Measurements from ENCODE around the gene LGI4.
"Not testable (repeated sequence)": the region's sequence is repeated elsewhere in the genome, so short reads cannot be mapped to it uniquely, and the experiment has no call there.

Gene LGI4

DNA sequence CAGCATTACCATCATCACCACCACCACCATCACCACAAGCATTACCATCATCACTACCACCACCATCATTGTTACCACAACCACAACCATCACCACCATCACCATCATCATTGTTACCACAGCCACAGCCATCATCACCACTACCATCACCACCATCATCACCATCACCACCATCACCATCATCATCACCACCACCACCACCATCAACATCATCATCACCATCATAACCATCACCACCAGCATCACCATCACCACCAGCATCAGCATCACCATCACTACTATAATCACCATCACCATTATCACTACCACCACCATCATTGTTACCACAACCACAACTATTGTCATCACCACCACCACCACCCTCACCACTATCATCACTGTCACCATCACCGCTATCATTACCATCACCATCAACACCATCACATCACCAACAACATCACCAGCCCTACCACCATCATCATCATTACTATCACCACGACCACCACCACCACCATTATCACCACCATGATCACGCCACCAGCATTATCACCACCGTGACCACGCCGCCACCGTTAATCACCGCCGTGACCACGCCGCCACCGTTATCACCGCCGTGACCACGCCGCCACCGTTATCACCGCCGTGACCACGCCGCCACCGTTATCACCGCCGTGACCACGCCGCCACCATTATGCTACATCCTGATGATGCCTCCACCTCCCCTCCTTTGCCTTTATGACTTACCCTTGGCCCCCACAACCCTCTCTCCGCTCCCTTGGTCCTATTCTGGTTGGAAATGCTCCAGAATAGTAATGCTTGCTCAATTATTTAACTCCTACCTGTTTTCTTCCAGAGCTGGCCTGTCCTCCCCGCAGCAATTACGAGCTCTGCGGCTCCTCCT is 29.2 kb downstream of the LGI4 start:
- no peak overlapping the region for H3K27ac ChIP-seq
- no peak overlapping the region for H3K9ac ChIP-seq
- no peak overlapping the region for H3K4me3 ChIP-seq (IDR thresholded peaks at IDR 0.05; ENCODE audit: insufficient read depth, low read depth, low read length)
- H3K27me3 ChIP-seq (ENCODE audit: insufficient read depth, low read depth), result peaks cover 12% of the 10 kb centered on the region; the same call in 1 of the 2 replicates
- TF ChIP-seq, protein P1, sequence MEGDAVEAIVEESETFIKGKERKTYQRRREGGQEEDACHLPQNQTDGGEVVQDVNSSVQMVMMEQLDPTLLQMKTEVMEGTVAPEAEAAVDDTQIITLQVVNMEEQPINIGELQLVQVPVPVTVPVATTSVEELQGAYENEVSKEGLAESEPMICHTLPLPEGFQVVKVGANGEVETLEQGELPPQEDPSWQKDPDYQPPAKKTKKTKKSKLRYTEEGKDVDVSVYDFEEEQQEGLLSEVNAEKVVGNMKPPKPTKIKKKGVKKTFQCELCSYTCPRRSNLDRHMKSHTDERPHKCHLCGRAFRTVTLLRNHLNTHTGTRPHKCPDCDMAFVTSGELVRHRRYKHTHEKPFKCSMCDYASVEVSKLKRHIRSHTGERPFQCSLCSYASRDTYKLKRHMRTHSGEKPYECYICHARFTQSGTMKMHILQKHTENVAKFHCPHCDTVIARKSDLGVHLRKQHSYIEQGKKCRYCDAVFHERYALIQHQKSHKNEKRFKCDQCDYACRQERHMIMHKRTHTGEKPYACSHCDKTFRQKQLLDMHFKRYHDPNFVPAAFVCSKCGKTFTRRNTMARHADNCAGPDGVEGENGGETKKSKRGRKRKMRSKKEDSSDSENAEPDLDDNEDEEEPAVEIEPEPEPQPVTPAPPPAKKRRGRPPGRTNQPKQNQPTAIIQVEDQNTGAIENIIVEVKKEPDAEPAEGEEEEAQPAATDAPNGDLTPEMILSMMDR (conservative IDR thresholded peaks at IDR 0.05; ENCODE audit: low read depth, low read length), result no peak
- no peak overlapping the region for H3K4me2 ChIP-seq
- no peak overlapping the region for H2AFZ ChIP-seq (ENCODE audit: low read depth)
- no peaks in the 10 kb centered on the region for H3K4me1 ChIP-seq (ENCODE audit: low read depth, poor library complexity, severe bottlenecking)
- H3K79me2 ChIP-seq (ENCODE audit: insufficient read depth, low read depth), result no peaks in the 10 kb centered on the region
- H4K20me1 ChIP-seq (ENCODE audit: insufficient read depth), result no peaks in the 10 kb centered on the region
- no peaks in the 10 kb centered on the region for H3K36me3 ChIP-seq (ENCODE audit: insufficient read depth)

DNA sequence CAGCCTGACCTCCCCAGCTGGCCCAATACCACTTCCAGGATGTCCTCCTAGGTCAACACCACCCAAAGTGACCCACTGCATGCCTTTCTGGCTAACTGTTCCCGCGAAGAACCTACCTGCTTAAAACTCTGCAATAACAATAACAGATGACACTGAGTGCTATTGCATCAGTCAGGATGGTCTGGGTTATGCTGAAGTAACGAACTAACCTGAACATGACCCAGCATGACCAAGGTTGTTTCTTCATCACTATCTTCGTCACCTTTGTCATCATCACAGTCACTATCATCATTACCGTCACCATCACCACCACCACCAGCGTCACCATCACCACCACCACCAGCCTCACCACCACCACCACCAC is 29.8 kb downstream of the LGI4 start:
- H3K4me3 ChIP-seq (IDR thresholded peaks at IDR 0.05; ENCODE audit: insufficient read depth, low read depth, low read length), result no peak overlapping the region
- peaks cover 11% of the 10 kb centered on the region; the same call in 1 of the 2 replicates for H3K27me3 ChIP-seq (ENCODE audit: insufficient read depth, low read depth)
- TF ChIP-seq, protein P1 (conservative IDR thresholded peaks at IDR 0.05; ENCODE audit: low read depth, low read length), result no peak
- H3K36me3 ChIP-seq (ENCODE audit: insufficient read depth), result no peaks in the 10 kb centered on the region
- no peak overlapping the region for H3K27ac ChIP-seq
- no peaks in the 10 kb centered on the region for H4K20me1 ChIP-seq (ENCODE audit: insufficient read depth)
- no peaks in the 10 kb centered on the region for H3K79me2 ChIP-seq (ENCODE audit: insufficient read depth, low read depth)
- H3K4me2 ChIP-seq, result no peak overlapping the region
- no peak overlapping the region for H3K9ac ChIP-seq
- H2AFZ ChIP-seq (ENCODE audit: low read depth), result no peak overlapping the region
- H3K4me1 ChIP-seq (ENCODE audit: low read depth, poor library complexity, severe bottlenecking), result no peaks in the 10 kb centered on the region

DNA sequence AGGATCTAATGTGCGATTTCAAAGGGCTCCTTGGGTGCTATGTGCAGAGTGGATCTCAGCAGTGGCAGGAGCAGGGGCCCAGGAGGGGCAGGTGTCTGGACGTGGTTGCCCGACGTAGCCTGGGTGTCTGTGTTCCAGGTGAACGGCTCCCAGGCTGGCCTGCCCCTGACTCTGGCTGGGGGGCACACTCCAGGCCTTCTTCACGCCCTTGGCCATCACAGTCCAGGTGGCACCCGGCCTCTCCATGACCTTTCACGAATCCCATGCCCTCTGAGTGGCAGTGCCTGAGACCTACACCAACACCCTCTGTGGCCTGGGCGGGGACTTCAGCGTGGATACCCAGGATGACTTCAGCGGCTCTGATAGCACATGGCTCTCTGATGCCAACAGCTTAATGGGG is 30.5 kb downstream of the LGI4 start:
- Histone ChIP-seq H2AFZ (ENCODE audit: low read depth) (no peak overlapping the region), H3K4me2 (no peak overlapping the region), H3K27ac (no peak overlapping the region), H3K9ac (no peak overlapping the region), H4K20me1 (ENCODE audit: insufficient read depth) (no peaks in the 10 kb centered on the region), H3K27me3 (ENCODE audit: insufficient read depth, low read depth) (peaks cover 7% of the 10 kb centered on the region; the same call in 1 of the 2 replicates), H3K4me1 (ENCODE audit: low read depth, poor library complexity, severe bottlenecking) (no peaks in the 10 kb centered on the region), H3K36me3 (ENCODE audit: insufficient read depth) (no peaks in the 10 kb centered on the region), H3K79me2 (ENCODE audit: insufficient read depth, low read depth) (no peaks in the 10 kb centered on the region), H3K4me3 (IDR thresholded peaks at IDR 0.05; ENCODE audit: insufficient read depth, low read depth, low read length) (no peak overlapping the region)
- TF ChIP-seq, protein P1 (conservative IDR thresholded peaks at IDR 0.05; ENCODE audit: low read depth, low read length), result no peak

DNA sequence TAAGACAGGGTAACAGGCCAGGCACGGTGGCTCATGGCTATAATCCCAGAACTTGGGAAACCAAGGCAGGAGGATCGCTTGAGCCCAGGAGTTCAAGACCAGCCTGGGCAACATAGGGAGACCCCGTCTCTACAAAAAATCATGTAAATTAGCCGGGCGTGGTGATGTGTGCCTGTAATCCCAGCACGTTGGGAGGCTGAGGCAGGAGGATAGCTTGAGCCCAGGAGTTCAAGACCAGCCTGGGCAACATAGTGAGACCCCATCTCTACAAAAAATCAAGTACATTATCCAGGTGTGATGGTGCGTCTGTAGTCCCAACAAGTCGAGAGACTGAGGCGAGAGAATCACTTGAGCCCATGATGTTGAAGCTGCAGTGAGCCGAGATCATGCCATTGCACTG is 31.2 kb downstream of the LGI4 start:
- H2AFZ ChIP-seq (ENCODE audit: low read depth); H3K9ac ChIP-seq; H3K27ac ChIP-seq: not testable (repeated sequence)

DNA sequence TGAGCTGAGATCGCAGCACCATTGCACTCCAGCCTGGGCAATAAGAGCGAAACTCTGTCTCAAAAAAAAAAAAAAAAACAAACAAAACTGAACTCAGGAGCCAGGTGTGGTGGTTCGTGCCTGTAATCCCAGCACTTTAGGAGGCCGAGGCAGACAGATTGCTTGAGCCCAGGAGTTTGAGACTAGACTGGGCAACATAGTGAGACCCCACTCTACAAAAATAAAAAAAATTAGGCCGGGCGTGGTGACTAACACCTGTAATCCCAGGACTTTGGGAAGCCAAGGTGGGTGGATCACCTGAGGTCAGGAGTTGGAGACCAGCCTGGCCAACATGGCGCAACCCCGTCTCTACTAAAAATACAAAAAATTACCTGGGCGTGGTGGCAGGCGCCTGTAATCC is 32.9 kb downstream of the LGI4 start:
- not testable (repeated sequence) for H3K27me3 ChIP-seq (ENCODE audit: insufficient read depth, low read depth); H3K9ac ChIP-seq; H3K36me3 ChIP-seq (ENCODE audit: insufficient read depth); H4K20me1 ChIP-seq (ENCODE audit: insufficient read depth); H3K4me2 ChIP-seq; H3K27ac ChIP-seq; H3K79me2 ChIP-seq (ENCODE audit: insufficient read depth, low read depth); H2AFZ ChIP-seq (ENCODE audit: low read depth); H3K4me1 ChIP-seq (ENCODE audit: low read depth, poor library complexity, severe bottlenecking); H3K4me3 ChIP-seq (IDR thresholded peaks at IDR 0.05; ENCODE audit: insufficient read depth, low read depth, low read length)

More for the DNA sequence above, 31.2 kb downstream of the LGI4 start:
- H3K4me1 ChIP-seq (ENCODE audit: low read depth, poor library complexity, severe bottlenecking); H3K36me3 ChIP-seq (ENCODE audit: insufficient read depth); H3K27me3 ChIP-seq (ENCODE audit: insufficient read depth, low read depth); H3K4me2 ChIP-seq; H3K4me3 ChIP-seq (IDR thresholded peaks at IDR 0.05; ENCODE audit: insufficient read depth, low read depth, low read length); H3K79me2 ChIP-seq (ENCODE audit: insufficient read depth, low read depth); H4K20me1 ChIP-seq (ENCODE audit: insufficient read depth): not testable (repeated sequence)

Measured in KMS-11 (cell line).